ENCODE results near the gene PHETA1. TPM values are rescaled to one million over a fixed set of nuclear protein-coding genes. Genes with fewer than 3 reads are reported as not detected.

PHETA1 gene
- total and polyA plus RNA-seq, 2 experiments from 2014 or later = 5.3 to 12.9 TPM

DNA sequence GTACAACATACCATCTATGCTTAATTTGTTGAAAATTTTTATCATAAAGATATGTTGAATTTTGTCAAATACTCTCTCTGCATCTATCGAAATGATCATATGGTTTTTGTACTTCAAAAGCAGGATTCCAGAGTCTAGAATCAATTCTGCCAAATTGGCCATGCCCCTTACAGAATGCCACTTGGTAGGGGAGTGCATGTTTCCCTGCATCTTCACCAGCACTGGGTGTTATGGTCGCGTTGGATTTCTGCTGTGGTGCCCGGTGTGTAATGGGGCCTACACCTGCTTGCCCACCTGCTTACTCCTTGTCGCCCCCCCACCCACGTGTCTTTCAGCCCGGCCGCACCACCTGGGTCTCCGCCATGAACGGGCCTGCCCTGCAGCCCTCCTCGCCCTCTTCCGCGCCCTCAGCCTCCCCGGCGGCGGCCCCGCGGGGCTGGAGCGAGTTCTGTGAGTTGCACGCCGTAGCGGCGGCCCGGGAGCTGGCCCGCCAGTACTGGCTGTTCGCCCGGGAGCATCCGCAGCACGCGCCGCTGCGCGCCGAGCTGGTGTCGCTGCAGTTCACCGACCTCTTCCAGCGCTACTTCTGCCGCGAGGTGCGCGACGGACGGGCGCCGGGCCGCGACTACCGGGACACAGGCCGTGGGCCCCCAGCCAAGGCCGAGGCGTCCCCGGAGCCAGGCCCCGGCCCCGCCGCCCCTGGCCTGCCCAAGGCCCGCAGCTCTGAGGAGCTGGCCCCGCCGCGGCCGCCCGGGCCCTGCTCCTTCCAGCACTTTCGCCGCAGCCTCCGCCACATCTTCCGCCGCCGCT, 49.1 kb upstream of the PHETA1 start:
- Mint-ChIP-seq H3K4me3 (no peak overlapping the region), H3K9me3 (no peaks in the 10 kb centered on the region), H3K27ac (no peak overlapping the region), H3K27me3 (ENCODE audit: insufficient read depth, low read depth, poor library complexity) (peaks cover 7% of the 10 kb centered on the region), H3K4me1 (peaks cover 44% of the 10 kb centered on the region), H3K36me3 (ENCODE audit: low read depth) (peaks cover 56% of the 10 kb centered on the region)
- Histone ChIP-seq H3K27me3 (ENCODE audit: insufficient read depth) (no peaks in the 10 kb centered on the region), H3K4me1 (ENCODE audit: insufficient read depth) (peaks cover 22% of the 10 kb centered on the region), H3K9me2 (ENCODE audit: insufficient read depth) (no peaks in the 10 kb centered on the region), H3K36me3 (ENCODE audit: insufficient read depth) (peaks cover 14% of the 10 kb centered on the region), H3K4me3 (no peak overlapping the region), H3F3A (replicated peaks; ENCODE audit: low read depth) (peaks cover 5% of the 10 kb centered on the region), H3K79me2 (replicated peaks; ENCODE audit: insufficient read depth) (peaks cover 91% of the 10 kb centered on the region), H2AFZ (no peak overlapping the region), H3K27ac (ENCODE audit: low read depth) (peak overlapping the region; percentile 63; the same call in 1 of the 2 replicates), H4K20me1 (replicated peaks; ENCODE audit: insufficient read depth) (peaks cover 35% of the 10 kb centered on the region), H3K4me2 (no peak overlapping the region)
- no peak for TF ChIP-seq EZH2phosphoT487 (IDR thresholded peaks at IDR 0.05; ENCODE audit: unreplicated experiment)
- TF ChIP-seq, protein P1, sequence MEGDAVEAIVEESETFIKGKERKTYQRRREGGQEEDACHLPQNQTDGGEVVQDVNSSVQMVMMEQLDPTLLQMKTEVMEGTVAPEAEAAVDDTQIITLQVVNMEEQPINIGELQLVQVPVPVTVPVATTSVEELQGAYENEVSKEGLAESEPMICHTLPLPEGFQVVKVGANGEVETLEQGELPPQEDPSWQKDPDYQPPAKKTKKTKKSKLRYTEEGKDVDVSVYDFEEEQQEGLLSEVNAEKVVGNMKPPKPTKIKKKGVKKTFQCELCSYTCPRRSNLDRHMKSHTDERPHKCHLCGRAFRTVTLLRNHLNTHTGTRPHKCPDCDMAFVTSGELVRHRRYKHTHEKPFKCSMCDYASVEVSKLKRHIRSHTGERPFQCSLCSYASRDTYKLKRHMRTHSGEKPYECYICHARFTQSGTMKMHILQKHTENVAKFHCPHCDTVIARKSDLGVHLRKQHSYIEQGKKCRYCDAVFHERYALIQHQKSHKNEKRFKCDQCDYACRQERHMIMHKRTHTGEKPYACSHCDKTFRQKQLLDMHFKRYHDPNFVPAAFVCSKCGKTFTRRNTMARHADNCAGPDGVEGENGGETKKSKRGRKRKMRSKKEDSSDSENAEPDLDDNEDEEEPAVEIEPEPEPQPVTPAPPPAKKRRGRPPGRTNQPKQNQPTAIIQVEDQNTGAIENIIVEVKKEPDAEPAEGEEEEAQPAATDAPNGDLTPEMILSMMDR (conservative IDR thresholded peaks at IDR 0.05; ENCODE audit: low read depth in 2 of 2) = no peak
- TF ChIP-seq STAT1 (IDR thresholded peaks at IDR 0.05; ENCODE audit: unreplicated experiment) = no peak
- TF ChIP-seq, protein P2, sequence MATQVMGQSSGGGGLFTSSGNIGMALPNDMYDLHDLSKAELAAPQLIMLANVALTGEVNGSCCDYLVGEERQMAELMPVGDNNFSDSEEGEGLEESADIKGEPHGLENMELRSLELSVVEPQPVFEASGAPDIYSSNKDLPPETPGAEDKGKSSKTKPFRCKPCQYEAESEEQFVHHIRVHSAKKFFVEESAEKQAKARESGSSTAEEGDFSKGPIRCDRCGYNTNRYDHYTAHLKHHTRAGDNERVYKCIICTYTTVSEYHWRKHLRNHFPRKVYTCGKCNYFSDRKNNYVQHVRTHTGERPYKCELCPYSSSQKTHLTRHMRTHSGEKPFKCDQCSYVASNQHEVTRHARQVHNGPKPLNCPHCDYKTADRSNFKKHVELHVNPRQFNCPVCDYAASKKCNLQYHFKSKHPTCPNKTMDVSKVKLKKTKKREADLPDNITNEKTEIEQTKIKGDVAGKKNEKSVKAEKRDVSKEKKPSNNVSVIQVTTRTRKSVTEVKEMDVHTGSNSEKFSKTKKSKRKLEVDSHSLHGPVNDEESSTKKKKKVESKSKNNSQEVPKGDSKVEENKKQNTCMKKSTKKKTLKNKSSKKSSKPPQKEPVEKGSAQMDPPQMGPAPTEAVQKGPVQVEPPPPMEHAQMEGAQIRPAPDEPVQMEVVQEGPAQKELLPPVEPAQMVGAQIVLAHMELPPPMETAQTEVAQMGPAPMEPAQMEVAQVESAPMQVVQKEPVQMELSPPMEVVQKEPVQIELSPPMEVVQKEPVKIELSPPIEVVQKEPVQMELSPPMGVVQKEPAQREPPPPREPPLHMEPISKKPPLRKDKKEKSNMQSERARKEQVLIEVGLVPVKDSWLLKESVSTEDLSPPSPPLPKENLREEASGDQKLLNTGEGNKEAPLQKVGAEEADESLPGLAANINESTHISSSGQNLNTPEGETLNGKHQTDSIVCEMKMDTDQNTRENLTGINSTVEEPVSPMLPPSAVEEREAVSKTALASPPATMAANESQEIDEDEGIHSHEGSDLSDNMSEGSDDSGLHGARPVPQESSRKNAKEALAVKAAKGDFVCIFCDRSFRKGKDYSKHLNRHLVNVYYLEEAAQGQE (IDR thresholded peaks at IDR 0.05; ENCODE audit: unreplicated experiment) = no peak
- TF ChIP-seq ZNF114 (CRISPR knock-in tag; IDR thresholded peaks at IDR 0.05) = no peak
- TF ChIP-seq POLR2AphosphoS5 (IDR thresholded peaks at IDR 0.05; ENCODE audit: low read depth) = no peak
- no peak for TF ChIP-seq CREB1 (CRISPR knock-in tag; IDR thresholded peaks at IDR 0.05; ENCODE audit: low read depth)
- no peak for TF ChIP-seq ZNF331 (CRISPR knock-in tag; IDR thresholded peaks at IDR 0.05; ENCODE audit: low read depth)
- DNase-seq (ENCODE audit: low spot score) = no peak
- ATAC-seq = peak; percentile 68

DNA sequence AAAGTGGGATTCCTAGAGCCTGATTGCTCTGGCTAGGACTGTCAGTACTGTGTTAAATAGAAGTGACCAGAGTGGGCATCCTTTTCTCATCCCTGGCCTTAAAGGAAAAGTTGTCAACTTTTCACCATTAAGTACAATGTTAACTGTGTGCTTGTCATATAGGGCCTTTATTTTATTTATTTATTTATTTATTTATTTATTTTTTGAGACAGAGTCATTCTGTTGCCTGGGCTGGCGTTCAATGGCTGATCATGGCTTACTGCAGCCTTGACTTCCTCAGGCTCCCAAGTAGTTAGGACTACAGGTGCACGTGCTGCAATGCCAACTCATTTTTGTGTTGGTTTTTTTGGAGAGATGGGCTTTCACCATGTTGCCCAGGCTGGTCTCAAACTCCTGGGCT, 48.4 kb upstream of the PHETA1 start:
- H3K36me3 Mint-ChIP-seq (ENCODE audit: low read depth) = peaks cover 51% of the 10 kb centered on the region
- H3K4me1 Mint-ChIP-seq = peaks cover 47% of the 10 kb centered on the region
- H3K9me3 Mint-ChIP-seq = no peaks in the 10 kb centered on the region
- H3F3A ChIP-seq (replicated peaks; ENCODE audit: low read depth) = peaks cover 9% of the 10 kb centered on the region; the same call in 1 of the 2 replicates
- H4K20me1 ChIP-seq (replicated peaks; ENCODE audit: insufficient read depth) = peaks cover 38% of the 10 kb centered on the region
- H3K4me2 ChIP-seq = no peak overlapping the region
- H3K27me3 Mint-ChIP-seq (ENCODE audit: insufficient read depth, low read depth, poor library complexity) = peaks cover 9% of the 10 kb centered on the region
- no peak overlapping the region for H2AFZ ChIP-seq
- peak overlapping the region; percentile 63; the same call in 1 of the 2 replicates for H3K27ac ChIP-seq (ENCODE audit: low read depth)
- DNase-seq (ENCODE audit: low spot score) = no peak
- H3K27ac Mint-ChIP-seq = no peak overlapping the region
- no peak for ATAC-seq
- H3K4me1 ChIP-seq (ENCODE audit: insufficient read depth) = peaks cover 29% of the 10 kb centered on the region
- no peak overlapping the region for H3K4me3 ChIP-seq
- H3K9me2 ChIP-seq (ENCODE audit: insufficient read depth) = no peaks in the 10 kb centered on the region
- H3K27me3 ChIP-seq (ENCODE audit: insufficient read depth) = no peaks in the 10 kb centered on the region
- no peak overlapping the region for H3K4me3 Mint-ChIP-seq
- peaks cover 91% of the 10 kb centered on the region for H3K79me2 ChIP-seq (replicated peaks; ENCODE audit: insufficient read depth)
- H3K36me3 ChIP-seq (ENCODE audit: insufficient read depth) = peaks cover 14% of the 10 kb centered on the region
- no peak for TF ChIP-seq STAT1 (IDR thresholded peaks at IDR 0.05; ENCODE audit: unreplicated experiment)
- TF ChIP-seq, protein P3, sequence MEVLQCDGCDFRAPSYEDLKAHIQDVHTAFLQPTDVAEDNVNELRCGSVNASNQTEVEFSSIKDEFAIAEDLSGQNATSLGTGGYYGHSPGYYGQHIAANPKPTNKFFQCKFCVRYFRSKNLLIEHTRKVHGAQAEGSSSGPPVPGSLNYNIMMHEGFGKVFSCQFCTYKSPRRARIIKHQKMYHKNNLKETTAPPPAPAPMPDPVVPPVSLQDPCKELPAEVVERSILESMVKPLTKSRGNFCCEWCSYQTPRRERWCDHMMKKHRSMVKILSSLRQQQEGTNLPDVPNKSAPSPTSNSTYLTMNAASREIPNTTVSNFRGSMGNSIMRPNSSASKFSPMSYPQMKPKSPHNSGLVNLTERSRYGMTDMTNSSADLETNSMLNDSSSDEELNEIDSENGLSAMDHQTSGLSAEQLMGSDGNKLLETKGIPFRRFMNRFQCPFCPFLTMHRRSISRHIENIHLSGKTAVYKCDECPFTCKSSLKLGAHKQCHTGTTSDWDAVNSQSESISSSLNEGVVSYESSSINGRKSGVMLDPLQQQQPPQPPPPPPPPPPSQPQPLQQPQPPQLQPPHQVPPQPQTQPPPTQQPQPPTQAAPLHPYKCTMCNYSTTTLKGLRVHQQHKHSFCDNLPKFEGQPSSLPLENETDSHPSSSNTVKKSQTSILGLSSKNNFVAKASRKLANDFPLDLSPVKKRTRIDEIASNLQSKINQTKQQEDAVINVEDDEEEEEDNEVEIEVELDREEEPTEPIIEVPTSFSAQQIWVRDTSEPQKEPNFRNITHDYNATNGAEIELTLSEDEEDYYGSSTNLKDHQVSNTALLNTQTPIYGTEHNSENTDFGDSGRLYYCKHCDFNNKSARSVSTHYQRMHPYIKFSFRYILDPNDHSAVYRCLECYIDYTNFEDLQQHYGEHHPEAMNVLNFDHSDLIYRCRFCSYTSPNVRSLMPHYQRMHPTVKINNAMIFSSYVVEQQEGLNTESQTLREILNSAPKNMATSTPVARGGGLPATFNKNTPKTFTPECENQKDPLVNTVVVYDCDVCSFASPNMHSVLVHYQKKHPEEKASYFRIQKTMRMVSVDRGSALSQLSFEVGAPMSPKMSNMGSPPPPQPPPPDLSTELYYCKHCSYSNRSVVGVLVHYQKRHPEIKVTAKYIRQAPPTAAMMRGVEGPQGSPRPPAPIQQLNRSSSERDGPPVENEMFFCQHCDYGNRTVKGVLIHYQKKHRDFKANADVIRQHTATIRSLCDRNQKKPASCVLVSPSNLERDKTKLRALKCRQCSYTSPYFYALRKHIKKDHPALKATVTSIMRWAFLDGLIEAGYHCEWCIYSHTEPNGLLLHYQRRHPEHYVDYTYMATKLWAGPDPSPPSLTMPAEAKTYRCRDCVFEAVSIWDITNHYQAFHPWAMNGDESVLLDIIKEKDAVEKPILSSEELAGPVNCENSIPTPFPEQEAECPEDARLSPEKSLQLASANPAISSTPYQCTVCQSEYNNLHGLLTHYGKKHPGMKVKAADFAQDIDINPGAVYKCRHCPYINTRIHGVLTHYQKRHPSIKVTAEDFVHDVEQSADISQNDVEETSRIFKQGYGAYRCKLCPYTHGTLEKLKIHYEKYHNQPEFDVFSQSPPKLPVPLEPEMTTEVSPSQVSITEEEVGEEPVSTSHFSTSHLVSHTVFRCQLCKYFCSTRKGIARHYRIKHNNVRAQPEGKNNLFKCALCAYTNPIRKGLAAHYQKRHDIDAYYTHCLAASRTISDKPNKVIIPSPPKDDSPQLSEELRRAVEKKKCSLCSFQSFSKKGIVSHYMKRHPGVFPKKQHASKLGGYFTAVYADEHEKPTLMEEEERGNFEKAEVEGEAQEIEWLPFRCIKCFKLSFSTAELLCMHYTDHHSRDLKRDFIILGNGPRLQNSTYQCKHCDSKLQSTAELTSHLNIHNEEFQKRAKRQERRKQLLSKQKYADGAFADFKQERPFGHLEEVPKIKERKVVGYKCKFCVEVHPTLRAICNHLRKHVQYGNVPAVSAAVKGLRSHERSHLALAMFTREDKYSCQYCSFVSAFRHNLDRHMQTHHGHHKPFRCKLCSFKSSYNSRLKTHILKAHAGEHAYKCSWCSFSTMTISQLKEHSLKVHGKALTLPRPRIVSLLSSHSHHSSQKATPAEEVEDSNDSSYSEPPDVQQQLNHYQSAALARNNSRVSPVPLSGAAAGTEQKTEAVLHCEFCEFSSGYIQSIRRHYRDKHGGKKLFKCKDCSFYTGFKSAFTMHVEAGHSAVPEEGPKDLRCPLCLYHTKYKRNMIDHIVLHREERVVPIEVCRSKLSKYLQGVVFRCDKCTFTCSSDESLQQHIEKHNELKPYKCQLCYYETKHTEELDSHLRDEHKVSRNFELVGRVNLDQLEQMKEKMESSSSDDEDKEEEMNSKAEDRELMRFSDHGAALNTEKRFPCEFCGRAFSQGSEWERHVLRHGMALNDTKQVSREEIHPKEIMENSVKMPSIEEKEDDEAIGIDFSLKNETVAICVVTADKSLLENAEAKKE (CRISPR knock-in tag; IDR thresholded peaks at IDR 0.05) = no peak

All from GM23338 (cell line).